Activated gamma-delta T cell treated with Interleukin-2 at 50 U/mL for 16 hours (primary cell): ENCODE measurements around the gene RAD51AP2.
"Not testable (repeated sequence)": the region's sequence is repeated elsewhere in the genome, so short reads cannot be mapped to it uniquely, and the experiment has no call there.

Experiments used
- DNase-seq: peaks from one replicate; pipeline ENCODE4 v3.0.0-alpha.2; 2020

Gene RAD51AP2

GRCh38 chr2:17518212-17519154 lies at the start of gene RAD51AP2:
TSS of gene RAD51AP2 (minus strand) at chr2:17518440. CDS start at chr2:17518415, 25 bp downstream.
- no peak for DNase-seq

GRCh38 chr2:17565726-17566125 lies 47.5 kb upstream of the RAD51AP2 start:
- DNase-seq = not testable (repeated sequence)

- no peak for DNase-seq
Measured at GRCh38 chr2:17558878-17559277, 40.6 kb upstream of the RAD51AP2 start.

- no peak for DNase-seq
Measured at GRCh38 chr2:17558053-17558452, 39.8 kb upstream of the RAD51AP2 start.

- no peak for DNase-seq
Measured at GRCh38 chr2:17557596-17557995, 39.4 kb upstream of the RAD51AP2 start.

- no peak for DNase-seq
Measured at GRCh38 chr2:17555150-17555549, 36.9 kb upstream of the RAD51AP2 start.

GRCh38 chr2:17550907-17551306 lies 32.7 kb upstream of the RAD51AP2 start:
- no peak for DNase-seq

GRCh38 chr2:17547737-17548136 lies 29.5 kb upstream of the RAD51AP2 start:
- no peak for DNase-seq

- DNase-seq = no peak
Measured at GRCh38 chr2:17547237-17547636, 29.0 kb upstream of the RAD51AP2 start.

- DNase-seq = no peak
Measured at GRCh38 chr2:17545680-17546613, 27.7 kb upstream of the RAD51AP2 start.

- DNase-seq = no peak
Measured at GRCh38 chr2:17544256-17544655, 26.0 kb upstream of the RAD51AP2 start.

- no peak for DNase-seq
Measured at GRCh38 chr2:17543848-17544247, 25.6 kb upstream of the RAD51AP2 start.

- DNase-seq = no peak
Measured at GRCh38 chr2:17543131-17543660, 25.0 kb upstream of the RAD51AP2 start.

GRCh38 chr2:17542471-17542870 lies 24.2 kb upstream of the RAD51AP2 start:
- no peak for DNase-seq

GRCh38 chr2:17541531-17541950 lies 23.3 kb upstream of the RAD51AP2 start:
- no peak for DNase-seq

- no peak for DNase-seq
Measured at GRCh38 chr2:17540813-17541530, 22.7 kb upstream of the RAD51AP2 start.

- no peak for DNase-seq
Measured at GRCh38 chr2:17540093-17540812, 22.0 kb upstream of the RAD51AP2 start, which contains the start of gene VSNL1. TSS of gene VSNL1 (plus strand) at chr2:17540696. CDS start at chr2:17592075, 51,379 bp downstream.

- no peak for DNase-seq
Measured at GRCh38 chr2:17539611-17540092, 21.4 kb upstream of the RAD51AP2 start.

- no peak for DNase-seq
Measured at GRCh38 chr2:17538844-17539554, 20.8 kb upstream of the RAD51AP2 start.

- no peak for DNase-seq
Measured at GRCh38 chr2:17538022-17538843, 20.0 kb upstream of the RAD51AP2 start.
